Stromal cell of bone marrow (primary cell): ENCODE results near the gene WDR5.
A peak's percentile ranks its signal among the peaks of the same experiment; 100 is the strongest.

ENCODE experiments used
- DNase-seq: peaks from one replicate; pipeline ENCODE4 v3.0.0-alpha.2; 2012; ENCODE audit warnings: low read depth

WDR5 gene

DNA sequence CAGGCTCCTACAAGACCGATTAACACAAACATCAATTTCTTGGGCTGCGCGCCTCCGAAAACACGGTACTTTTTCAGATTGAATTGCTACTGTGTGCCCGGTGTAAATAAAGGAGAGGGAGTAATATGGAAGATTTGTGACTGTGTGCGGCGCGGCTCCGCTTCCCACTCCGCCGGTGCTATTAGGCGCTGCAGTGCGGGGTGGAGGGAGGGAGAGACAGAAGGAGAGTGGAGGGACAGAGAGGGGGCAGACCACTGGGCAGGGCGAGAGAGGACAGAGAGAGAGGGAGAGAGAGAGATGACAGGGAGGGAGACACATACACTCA, 53.2 kb downstream of the WDR5 start:
- no peak for DNase-seq

- no peak for DNase-seq
Measured at GRCh38 chr9:134189470-134190231, 53.8 kb downstream of the WDR5 start.

DNA sequence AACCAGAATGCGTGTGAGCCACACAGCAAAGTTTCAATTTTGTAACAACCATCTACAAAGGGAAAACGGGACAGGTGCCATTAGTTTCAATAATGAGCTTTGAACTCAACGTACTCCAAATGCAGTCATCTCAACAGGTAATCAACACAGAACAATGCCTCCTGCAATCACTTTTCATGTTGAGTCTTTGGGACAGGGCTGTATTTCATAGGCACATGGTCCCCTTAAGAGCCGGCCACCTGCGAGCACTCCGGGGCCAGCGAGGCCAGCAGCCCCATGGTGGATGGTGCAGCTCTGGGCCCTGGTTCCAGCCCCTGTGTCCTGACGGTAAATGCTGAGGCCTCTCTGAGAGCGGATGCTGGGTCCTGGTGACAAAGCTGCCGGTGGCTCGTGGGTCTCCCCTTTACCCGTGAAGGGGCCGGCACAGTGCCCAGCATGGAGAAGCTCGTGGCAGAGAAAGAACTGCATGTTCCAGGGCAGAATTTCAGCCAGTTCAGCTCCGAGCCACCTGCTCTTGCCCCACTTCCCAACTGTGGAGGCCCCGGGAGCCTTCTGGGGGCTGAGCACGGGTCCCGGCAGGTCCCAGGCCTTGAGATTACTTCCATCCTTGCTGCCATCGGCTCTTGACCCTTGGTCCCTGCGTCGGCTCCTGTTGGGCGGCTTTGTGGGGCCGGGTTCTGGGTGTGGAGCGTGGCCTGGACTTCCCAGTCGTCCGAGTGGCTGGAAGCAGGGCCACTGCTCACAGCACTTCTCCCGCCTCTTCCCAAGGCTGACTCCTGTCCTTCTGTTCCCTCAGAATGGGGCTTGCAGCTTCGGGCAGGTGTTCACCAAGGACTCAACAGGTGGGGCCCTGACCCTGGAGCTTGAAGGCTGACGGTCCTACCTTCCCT, 54.6 kb downstream of the WDR5 start:
- no peak for DNase-seq

- no peak for DNase-seq
Measured at GRCh38 chr9:134191455-134192209, 55.8 kb downstream of the WDR5 start.

DNA sequence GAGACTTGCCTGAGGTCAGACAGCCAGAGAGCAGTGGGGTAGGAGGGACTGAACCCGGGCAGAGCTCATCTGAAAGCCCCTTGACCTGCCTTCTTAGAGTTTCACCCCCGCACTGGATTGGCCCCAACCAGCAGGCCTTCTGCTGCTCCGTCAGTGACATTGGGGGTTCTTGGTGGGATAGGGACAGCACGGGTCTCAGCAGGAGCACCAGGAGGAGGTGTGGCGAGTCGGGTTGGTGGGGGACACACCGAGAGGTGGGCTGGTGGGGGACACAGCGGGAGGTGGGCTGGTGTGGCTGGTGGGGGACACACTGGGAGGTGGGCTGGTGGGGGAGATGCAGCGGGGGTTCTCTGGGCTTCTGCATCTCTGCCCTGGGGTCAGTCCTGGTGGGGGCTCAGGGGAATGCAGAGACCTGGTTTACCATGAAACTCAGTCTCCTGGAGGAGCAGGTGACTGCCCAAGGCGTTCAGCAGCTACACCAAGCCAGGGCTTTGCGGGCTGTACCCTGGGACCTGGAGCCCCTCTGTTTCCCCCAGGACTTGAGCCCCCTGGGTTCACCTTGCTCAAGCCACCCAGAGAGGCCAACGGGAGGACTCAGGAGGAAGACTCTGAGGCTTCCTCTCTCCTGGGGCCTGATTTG, 56.5 kb downstream of the WDR5 start:
- no peak for DNase-seq

DNA sequence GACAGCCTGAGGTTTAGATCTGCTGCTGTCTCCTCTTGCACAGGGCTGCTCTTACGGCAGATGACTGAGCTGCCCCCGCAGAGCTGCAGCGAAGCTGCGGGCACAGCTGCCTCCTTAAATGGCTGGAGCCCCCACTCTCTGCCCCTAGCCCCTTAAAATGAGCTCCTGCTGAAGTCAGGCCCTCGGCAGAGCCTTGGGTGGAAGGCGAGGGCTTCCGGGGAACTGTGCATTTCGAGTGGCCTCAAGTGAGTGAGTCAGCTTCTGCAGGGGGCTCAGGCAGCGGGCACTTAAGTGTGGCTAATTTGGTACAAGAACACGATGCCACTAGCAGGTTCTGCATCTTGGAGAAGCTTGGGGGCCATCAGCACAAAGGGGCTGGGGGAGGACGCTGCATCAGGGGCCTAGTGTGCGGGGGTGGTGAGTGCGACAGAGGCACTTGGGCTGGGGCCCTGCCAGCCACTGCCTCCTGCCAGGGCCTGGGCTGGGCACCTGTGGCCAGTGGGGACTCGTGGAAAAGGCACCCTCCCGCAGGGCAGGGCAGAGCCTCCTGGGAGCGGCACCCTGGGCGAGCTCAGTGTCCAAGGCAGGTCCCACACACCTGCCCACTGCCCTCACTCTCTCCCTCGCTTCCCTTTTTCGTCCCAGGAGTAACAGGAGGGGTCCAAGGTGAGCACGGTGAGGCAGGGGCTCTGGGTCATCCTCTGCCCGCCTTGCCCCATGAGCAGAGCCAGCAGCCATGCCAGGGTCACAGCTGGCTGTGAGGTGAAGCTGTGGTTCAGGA, 57.3 kb downstream of the WDR5 start:
- no peak for DNase-seq

- DNase-seq = no peak
Measured at GRCh38 chr9:134193912-134194535, 58.1 kb downstream of the WDR5 start.

GRCh38 chr9:134195558-134195957, 59.7 kb downstream of the WDR5 start:
- no peak for DNase-seq

GRCh38 chr9:134196911-134197310, 61.0 kb downstream of the WDR5 start:
- DNase-seq = no peak

DNA sequence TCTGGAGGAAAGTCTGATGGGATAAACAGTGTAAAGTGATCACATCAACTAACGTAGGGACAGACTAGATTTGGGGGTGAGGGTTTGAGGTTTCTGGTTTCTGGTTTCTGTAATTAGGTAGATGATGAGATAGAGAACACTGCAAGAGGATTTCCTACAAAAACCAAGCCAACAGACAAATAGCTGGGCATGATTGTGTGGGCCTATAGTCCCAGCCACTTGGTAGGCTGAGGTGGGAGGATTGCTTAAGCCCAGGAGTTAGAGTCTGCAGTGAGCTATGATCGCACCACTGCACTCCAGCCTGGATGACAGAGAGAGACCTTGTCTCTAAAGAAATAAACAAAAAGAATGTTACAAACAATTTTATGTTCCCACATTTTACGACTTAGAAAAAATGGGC, 62.9 kb downstream of the WDR5 start:
- no peak for DNase-seq

DNA sequence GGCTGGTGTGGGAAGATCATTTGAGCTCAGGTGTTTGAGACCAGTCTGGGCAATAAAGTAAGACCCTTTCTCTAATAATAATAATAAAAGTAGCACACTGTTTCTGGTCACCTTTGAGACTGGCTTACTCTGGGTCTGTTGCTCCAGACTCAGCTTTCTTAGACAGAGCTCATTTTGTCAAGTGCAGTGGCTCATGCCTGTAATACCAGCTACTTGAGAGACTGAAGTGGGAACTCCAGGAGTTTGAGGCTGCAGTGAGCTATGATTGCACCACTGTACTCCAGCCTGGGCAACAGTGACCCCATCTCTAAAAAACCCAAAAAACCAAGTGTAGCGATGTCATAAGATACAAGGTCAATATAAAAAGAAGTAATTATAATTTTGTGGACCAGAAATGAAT, 64.8 kb downstream of the WDR5 start:
- no peak for DNase-seq

DNA sequence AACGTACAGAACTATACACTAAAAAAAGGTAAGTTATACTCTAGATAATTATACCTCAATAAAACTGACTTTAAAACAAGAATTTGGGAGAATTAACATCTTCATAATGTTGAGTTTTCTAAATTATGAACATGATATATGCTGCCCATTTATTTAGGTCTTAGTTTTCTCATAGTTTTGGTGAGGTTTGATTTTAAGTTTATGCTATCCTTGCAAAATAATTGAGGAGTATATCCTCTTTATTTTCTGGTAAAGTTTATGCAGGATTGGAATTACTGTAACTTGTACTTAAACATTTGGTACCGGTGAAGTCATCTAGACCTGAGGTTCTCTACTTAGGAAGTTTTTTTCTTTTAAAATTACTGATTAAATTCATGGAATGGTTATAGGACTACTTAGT, 67.3 kb downstream of the WDR5 start:
- no peak for DNase-seq

GRCh38 chr9:134204041-134204440, 68.2 kb downstream of the WDR5 start:
- no peak for DNase-seq

DNA sequence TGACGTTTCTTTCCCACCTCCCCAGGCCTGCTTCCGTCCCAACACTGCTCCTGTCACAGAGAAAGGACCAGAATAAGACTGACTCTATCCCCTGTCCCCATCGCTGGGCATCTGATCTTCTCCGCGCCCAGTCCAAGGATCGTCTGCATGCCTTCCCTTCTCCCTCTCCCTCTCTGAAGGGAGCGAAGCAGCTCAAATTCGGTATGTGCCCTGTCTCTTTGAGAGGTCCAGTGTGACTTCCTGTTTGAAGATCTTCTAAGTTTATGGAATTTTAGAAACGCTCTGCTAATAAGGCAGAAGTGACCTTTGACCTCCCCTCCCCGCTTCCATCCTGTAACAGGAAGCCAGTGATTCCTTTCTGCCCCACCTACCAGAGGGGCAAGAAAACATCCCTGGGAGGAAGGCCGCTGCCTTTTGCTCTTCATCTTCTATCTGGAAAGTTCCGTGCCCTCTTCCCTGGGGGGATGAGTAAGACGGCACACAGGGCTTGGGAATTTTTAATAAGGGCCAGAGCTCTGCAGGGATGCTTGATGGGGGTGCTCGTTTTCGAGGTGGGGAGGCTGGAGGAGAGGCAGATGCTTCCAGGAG, 69.2 kb downstream of the WDR5 start:
- no peak for DNase-seq

- DNase-seq = peak; percentile 44
Measured at GRCh38 chr9:134205672-134206310, 69.9 kb downstream of the WDR5 start.

DNA sequence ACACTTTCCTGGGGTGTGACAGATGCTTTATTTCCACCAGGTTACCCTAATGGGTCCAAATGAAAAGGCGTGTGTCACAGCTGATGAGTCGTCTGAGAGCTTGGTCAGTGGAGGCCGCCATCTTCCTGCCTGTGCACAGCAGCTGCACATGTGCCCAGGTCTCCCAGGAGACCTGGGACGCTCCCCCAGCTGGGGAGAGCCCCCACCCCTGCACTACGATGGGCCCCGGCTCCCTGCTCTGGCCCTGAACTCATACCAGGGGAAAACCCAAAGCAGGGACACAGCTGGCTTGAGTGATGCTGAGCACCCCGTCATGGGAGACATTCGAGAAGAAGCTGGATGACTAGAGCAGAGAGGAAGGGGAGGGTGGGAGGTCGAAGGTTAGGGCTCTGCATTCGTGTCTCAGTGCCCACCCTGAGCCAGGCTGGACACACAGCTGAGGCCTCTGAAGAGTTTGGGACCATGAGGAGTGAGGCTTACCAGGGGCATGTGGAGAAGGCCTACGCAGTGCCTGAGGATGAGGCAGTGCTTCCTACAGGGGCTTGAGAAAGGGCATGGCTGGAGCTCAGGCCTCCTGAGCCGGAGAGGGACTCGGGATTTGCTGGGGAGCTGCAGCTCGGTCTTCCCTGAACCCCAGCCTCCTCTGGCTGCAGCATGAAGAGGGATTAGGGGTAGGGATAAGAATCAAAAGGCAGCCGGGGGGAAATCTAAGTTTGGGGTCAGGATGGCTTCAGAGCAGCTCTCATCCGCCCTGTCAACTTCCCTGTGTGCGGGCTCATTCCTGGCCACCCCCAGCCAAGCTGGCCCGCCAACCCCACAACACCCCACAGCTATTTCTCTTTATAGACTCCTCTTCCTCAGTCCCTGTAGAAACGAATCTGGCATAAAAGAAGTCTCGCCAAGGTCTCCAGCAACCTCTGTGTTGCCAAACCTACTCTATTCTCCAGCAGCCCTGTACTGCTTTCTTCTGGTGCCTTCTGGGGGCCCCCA, 70.7 kb downstream of the WDR5 start:
- DNase-seq = no peak

- DNase-seq = no peak
Measured at GRCh38 chr9:134208310-134208841, 72.5 kb downstream of the WDR5 start.

DNA sequence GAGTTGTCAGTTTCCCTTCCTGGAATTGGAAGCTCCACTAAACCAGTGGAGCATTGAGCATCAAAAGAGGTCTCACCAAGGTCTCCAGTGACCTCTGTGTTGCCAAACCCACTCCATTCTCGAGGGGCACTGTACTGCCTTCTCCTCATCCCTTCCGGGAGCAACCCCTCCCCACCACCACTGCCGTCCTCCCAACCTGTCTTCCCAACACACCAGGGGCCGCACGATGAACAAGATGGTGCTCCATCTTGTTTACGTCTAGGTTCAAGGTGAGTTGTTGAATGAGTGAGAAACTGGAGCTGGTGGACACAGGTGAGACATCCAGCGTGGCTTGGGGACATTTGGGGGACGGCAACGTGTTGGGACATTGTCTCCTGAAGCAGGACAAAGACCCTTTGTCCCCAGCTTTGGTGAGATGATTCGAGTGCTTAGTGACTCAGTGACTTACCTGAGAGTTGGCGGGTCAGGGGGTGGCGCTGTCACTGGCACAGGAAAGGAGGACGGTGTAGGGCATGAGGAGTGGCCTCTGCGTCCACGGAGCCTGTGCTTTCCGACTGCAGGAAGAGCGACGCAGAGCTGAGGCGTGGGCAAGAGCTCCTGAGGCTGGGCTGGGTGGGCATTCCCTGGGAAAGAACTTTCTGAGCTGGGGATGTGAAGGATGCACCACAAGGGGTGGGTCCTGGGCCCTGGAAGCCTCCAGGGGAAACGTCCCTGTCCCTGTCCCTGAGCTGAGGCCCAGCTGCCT, 73.3 kb downstream of the WDR5 start:
- no peak for DNase-seq
